NCI-H1105 (cell line): Measurements from ENCODE around the gene AGA.

Experiments
- DNase-seq: peaks from one replicate; lab custom pipeline; 2025; lab: John Stamatoyannopoulos, UW

The AGA gene

GRCh38 chr4:177386278-177386815, 55.9 kb downstream of the AGA start:
- no peak for DNase-seq

GRCh38 chr4:177385576-177386277, 56.5 kb downstream of the AGA start:
- DNase-seq: no peak

- no peak for DNase-seq
These were observed 57.3 kb downstream of the AGA start for GRCh38 chr4:177384856-177385397.

- DNase-seq: no peak
These were observed 60.4 kb downstream of the AGA start for GRCh38 chr4:177381762-177382310.
